ENCODE results near the gene VAC14. TPM values are rescaled to one million over a fixed set of nuclear protein-coding genes. Genes with fewer than 3 reads are reported as not detected.

VAC14 gene
- total RNA-seq, 1 experiment from 2014 or later, result 35.3 TPM

DNA sequence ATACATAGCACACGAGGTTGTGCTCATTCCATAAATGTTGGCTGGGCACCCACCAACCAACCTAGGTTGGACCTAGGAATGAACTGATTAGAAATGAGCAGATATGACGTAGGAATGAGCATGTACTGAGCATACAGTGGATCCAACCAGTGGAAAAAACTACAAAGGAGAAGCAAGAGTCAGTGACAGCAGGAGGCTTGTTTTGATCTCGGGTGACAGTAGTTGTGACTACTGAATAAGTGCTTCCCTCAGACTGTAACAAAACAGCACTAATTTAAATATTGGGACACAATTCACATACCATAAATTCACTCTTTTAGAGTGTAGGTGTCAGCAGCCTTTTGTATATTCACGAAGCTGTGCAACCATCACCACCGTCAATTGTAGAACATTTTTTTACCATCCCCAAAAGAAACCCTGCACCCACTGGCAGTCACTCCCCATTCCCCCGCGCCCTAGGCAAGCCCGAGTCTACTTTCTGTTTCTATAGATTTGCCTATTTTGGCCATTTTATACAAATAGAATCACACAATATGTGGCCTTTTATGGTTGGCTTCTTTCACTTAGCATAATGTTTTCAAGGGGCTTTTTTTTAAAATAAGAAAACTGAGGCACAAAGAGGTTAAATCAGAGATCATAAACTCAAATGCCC, 7.0 kb downstream of the VAC14 start:
- ChIA-PET POLR2A (no interaction called here), CTCF (no interaction called here), RAD21 (ENCODE audit: low non-redundant PET in 1 of 2, low total read pairs in 2 of 2, uncharacterized antibody in 2 of 2, unreplicated experiment in 2 of 2) (no interaction called here)
- no peak overlapping the region for H3K9ac ChIP-seq (ENCODE audit: low read length)
- no peaks in the 10 kb centered on the region for H3K4me1 ChIP-seq (ENCODE audit: control insufficient read depth in 1 of 2, insufficient read depth in 2 of 2, low read length in 2 of 2)
- DNase-seq (ENCODE audit: low read depth, low spot score), result no peak
- no peak overlapping the region for H3K27ac ChIP-seq (ENCODE audit: low read depth, low read length)
- no peaks in the 10 kb centered on the region for H3K36me3 ChIP-seq (ENCODE audit: control insufficient read depth in 1 of 2, insufficient read depth in 2 of 2, low read length in 2 of 2)
- H4K20me1 ChIP-seq (ENCODE audit: insufficient read depth), result peaks cover 4% of the 10 kb centered on the region; the same call in 1 of the 2 replicates
- peaks cover 82% of the 10 kb centered on the region for H3K79me2 ChIP-seq (ENCODE audit: insufficient read depth, low read length)
- TF ChIP-seq CEBPB (IDR thresholded peaks at IDR 0.05; ENCODE audit: low read depth) (no peak), POLR2AphosphoS5 (IDR thresholded peaks at IDR 0.05; ENCODE audit: low read depth, low read length) (no peak), JUND (IDR thresholded peaks at IDR 0.05) (no peak), YY1 (IDR thresholded peaks at IDR 0.05; ENCODE audit: extremely low read depth, insufficient replicate concordance, low read depth, low read length) (no peak), TCF7L2 (IDR thresholded peaks at IDR 0.05; ENCODE audit: borderline replicate concordance, extremely low read depth, insufficient read depth, insufficient read length) (no peak), SIN3A (IDR thresholded peaks at IDR 0.05; ENCODE audit: low read depth) (no peak), SRF (IDR thresholded peaks at IDR 0.05; ENCODE audit: low read depth) (no peak), SP1 (IDR thresholded peaks at IDR 0.05; ENCODE audit: low read depth) (no peak)
- TF ChIP-seq, protein P1, sequence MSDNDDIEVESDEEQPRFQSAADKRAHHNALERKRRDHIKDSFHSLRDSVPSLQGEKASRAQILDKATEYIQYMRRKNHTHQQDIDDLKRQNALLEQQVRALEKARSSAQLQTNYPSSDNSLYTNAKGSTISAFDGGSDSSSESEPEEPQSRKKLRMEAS (IDR thresholded peaks at IDR 0.05), result no peak
- no peak overlapping the region for H3K4me3 ChIP-seq (replicated peaks in 1 of 2; ENCODE audit: low read depth in 1 of 2, low read length in 2 of 2)
- no peaks in the 10 kb centered on the region for H3K9me3 ChIP-seq (ENCODE audit: control insufficient read depth in 1 of 2, insufficient read depth in 1 of 2, low read depth in 1 of 2, low read length in 2 of 2)
- H3K9me2 ChIP-seq (ENCODE audit: insufficient read depth), result no peaks in the 10 kb centered on the region
- no TSS peak for BruUV-seq (replicated peaks)
- ATAC-seq, result no peak
- H3K27me3 ChIP-seq (ENCODE audit: insufficient read depth, low read length), result no peaks in the 10 kb centered on the region
- no peak overlapping the region for H2AFZ ChIP-seq (ENCODE audit: low read depth, low read length, poor library complexity, severe bottlenecking)
- intact Hi-C loops (cut with micrococcal nuclease), result no loop called here
- no peak overlapping the region for H3K4me2 ChIP-seq (ENCODE audit: low read length)

DNA sequence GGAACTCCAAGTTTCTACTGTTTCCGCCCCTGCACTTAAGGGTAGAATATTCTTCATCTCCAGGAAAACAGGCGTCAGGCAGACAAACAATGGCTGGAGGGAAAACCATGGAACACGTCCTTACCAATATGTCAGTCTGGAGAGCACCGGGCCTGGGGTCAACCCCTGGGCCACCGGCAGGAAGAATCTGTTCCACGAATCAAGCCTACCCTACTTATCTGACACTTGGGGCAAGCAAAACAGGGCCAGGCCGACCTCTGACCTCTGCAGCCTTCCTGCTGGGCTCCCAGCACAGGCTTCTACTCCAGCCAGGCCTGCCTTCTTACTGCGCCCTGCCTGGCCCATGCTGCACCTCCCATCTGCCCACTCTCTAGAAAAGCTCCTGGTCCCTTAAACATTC, 10.1 kb downstream of the VAC14 start:
- Histone ChIP-seq H3K79me2 (ENCODE audit: insufficient read depth, low read length) (peaks cover 61% of the 10 kb centered on the region), H3K27me3 (ENCODE audit: insufficient read depth, low read length) (no peaks in the 10 kb centered on the region), H3K9me2 (ENCODE audit: insufficient read depth) (no peaks in the 10 kb centered on the region), H4K20me1 (ENCODE audit: insufficient read depth) (peaks cover 4% of the 10 kb centered on the region; the same call in 1 of the 2 replicates), H2AFZ (ENCODE audit: low read depth, low read length, poor library complexity, severe bottlenecking) (no peak overlapping the region), H3K9ac (ENCODE audit: low read length) (no peak overlapping the region), H3K36me3 (ENCODE audit: control insufficient read depth in 1 of 2, insufficient read depth in 2 of 2, low read length in 2 of 2) (peaks cover 1 to 4% of the 10 kb centered on the region in 2 experiments; a peak in 3 of 4 replicates), H3K4me1 (ENCODE audit: control insufficient read depth in 1 of 2, insufficient read depth in 2 of 2, low read length in 2 of 2) (no peaks in the 10 kb centered on the region), H3K27ac (ENCODE audit: low read depth, low read length) (no peak overlapping the region), H3K4me3 (replicated peaks in 1 of 2; ENCODE audit: low read depth in 1 of 2, low read length in 2 of 2) (no peak overlapping the region), H3K4me2 (ENCODE audit: low read length) (no peak overlapping the region), H3K9me3 (ENCODE audit: control insufficient read depth in 1 of 2, insufficient read depth in 1 of 2, low read depth in 1 of 2, low read length in 2 of 2) (no peaks in the 10 kb centered on the region)
- TF ChIP-seq SIN3A (IDR thresholded peaks at IDR 0.05; ENCODE audit: low read depth), result no peak
- 0 out of 2 replicates have a peak, but pooled peaks have one; percentile 3 for TF ChIP-seq ZFX (IDR thresholded peaks at IDR 0.05)
- TF ChIP-seq FOSL1 (IDR thresholded peaks at IDR 0.05; ENCODE audit: low read depth), result no peak
- TF ChIP-seq SP1 (IDR thresholded peaks at IDR 0.05; ENCODE audit: low read depth), result no peak
- no peak for TF ChIP-seq CBX3 (IDR thresholded peaks at IDR 0.05; ENCODE audit: low read depth)
- TF ChIP-seq ZNF274 (IDR thresholded peaks at IDR 0.05; ENCODE audit: low read depth, low read length), result no peak
- TF ChIP-seq SRF (IDR thresholded peaks at IDR 0.05; ENCODE audit: low read depth), result no peak
- TF ChIP-seq CEBPB (IDR thresholded peaks at IDR 0.05; ENCODE audit: low read depth), result no peak
- ChIA-PET RAD21 (ENCODE audit: low non-redundant PET in 1 of 2, low total read pairs in 2 of 2, uncharacterized antibody in 2 of 2, unreplicated experiment in 2 of 2) (no interaction called here), CTCF (no interaction called here), POLR2A (no interaction called here)
- no TSS peak for BruUV-seq (replicated peaks)
- DNase-seq (ENCODE audit: low read depth, low spot score) (no peak), ATAC-seq (no peak)
- intact Hi-C loops (cut with micrococcal nuclease), result no loop called here
